ENCODE data around the gene NDUFS2. TPM values are rescaled to one million over a fixed set of nuclear protein-coding genes. Genes with fewer than 3 reads are reported as not detected.

The NDUFS2 gene
- polyA plus RNA-seq, 1 experiment: 150 TPM

DNA sequence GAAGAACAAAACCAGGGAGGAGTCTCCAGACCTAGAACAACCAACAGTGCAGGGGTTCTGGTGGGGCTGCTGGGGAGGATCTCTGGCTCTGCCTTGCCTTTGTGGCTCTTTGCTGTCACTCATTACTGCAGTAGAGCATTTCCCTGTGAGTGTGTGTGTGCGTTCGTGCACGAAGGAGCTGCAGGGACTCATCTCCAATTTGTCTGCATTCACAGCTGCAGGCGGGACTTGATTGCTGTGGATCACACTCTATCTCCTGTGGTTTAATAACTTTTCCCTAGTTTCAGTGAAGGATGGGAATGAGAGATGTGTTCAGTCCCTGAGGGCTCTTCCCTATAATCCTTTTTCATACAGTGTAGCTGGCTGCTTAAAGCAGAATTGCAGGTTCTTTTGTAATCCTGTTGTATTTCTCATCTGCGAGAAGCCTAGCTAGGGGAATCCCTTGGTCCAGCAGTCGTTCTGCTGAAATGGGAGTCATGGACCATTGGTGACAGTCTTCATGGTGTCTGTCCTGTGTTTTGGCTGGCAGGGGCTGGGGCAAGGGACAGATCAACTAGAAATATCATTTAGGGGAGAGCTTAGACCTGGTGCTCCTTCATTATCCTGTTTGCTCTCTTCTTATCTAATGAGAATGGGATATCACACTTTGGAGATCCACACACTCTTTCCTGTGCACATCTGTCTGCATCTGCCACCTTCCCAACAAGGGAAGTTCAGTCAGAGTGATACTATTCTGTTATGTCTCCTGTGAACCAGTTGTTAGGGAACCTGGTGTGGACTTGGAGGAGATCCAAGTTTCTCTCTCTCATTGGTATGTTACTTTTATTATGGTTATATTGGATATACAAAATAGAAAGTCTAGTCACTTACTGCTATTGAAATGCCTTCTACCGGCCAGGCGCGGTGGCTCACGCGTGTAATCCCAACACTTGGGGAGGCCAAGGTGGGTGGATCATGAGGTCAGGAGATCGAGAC lies 59.4 kb downstream of the NDUFS2 start:
- TF ChIP-seq, protein P1, sequence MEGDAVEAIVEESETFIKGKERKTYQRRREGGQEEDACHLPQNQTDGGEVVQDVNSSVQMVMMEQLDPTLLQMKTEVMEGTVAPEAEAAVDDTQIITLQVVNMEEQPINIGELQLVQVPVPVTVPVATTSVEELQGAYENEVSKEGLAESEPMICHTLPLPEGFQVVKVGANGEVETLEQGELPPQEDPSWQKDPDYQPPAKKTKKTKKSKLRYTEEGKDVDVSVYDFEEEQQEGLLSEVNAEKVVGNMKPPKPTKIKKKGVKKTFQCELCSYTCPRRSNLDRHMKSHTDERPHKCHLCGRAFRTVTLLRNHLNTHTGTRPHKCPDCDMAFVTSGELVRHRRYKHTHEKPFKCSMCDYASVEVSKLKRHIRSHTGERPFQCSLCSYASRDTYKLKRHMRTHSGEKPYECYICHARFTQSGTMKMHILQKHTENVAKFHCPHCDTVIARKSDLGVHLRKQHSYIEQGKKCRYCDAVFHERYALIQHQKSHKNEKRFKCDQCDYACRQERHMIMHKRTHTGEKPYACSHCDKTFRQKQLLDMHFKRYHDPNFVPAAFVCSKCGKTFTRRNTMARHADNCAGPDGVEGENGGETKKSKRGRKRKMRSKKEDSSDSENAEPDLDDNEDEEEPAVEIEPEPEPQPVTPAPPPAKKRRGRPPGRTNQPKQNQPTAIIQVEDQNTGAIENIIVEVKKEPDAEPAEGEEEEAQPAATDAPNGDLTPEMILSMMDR (IDR thresholded peaks at IDR 0.05; ENCODE audit: low read depth, low read length): no peak
- no peak overlapping the region for H3K27ac ChIP-seq (ENCODE audit: low read depth, low read length)
- no peak for DNase-seq (ENCODE audit: low read depth, low spot score)
- H3K4me3 ChIP-seq (ENCODE audit: low read depth, low read length): no peak overlapping the region
- CTCF ChIA-PET: interaction anchor here (1.0 to 1.3 kb wide), 2 partner anchors 29 to 34 kb away, joined by 3 to 9 read pairs; no protein-coding TSS in a partner anchor
- POLR2A ChIA-PET: no interaction called here
- peaks cover 18% of the 10 kb centered on the region for H3K9me3 ChIP-seq (ENCODE audit: control insufficient read depth, insufficient read depth, low read length)
- H3K27me3 ChIP-seq (ENCODE audit: control insufficient read depth, insufficient read depth, low read length): peaks cover 41% of the 10 kb centered on the region

Other genes starting within 250 kb of the NDUFS2 start
- not detected in 2 replicates for gene ITLN2, start 247.6 kb upstream of the NDUFS2 start, polyA plus RNA-seq (2011; rRNA removed)
- 1.7 and 2.0 TPM in 2 replicates for gene F11R, start 181.2 kb upstream of the NDUFS2 start, polyA plus RNA-seq (2011; rRNA removed)
- 0.33 TPM in 1 of 2 replicates, not detected in the other for gene TSTD1, start 163.4 kb upstream of the NDUFS2 start, polyA plus RNA-seq (2011; rRNA removed)
- gene USF1, start 156.4 kb upstream of the NDUFS2 start, polyA plus RNA-seq (2011; rRNA removed): 32.6 and 37.6 TPM in 2 replicates
- not detected in 2 replicates for gene ARHGAP30, start 132.5 kb upstream of the NDUFS2 start, polyA plus RNA-seq (2011; rRNA removed)
- gene NECTIN4, start 112.8 kb upstream of the NDUFS2 start, polyA plus RNA-seq (2011; rRNA removed): 0.02 and 0.16 TPM in 2 replicates
- 1.1 and 1.6 TPM in 2 replicates for gene KLHDC9, start 104.0 kb upstream of the NDUFS2 start, polyA plus RNA-seq (2011; rRNA removed)
- gene PFDN2, start 84.3 kb upstream of the NDUFS2 start, polyA plus RNA-seq (2011; rRNA removed): 84.2 and 101 TPM in 2 replicates
- 19.2 and 24.3 TPM in 2 replicates for gene NIT1, start 84.3 kb upstream of the NDUFS2 start, polyA plus RNA-seq (2011; rRNA removed)
- 34.9 and 38.0 TPM in 2 replicates for gene DEDD, start 69.7 kb upstream of the NDUFS2 start, polyA plus RNA-seq (2011; rRNA removed)
- 129 and 146 TPM in 2 replicates for gene UFC1, start 48.4 kb upstream of the NDUFS2 start, polyA plus RNA-seq (2011; rRNA removed)
- gene USP21, start 42.9 kb upstream of the NDUFS2 start, polyA plus RNA-seq (2011; rRNA removed): 15.4 and 16.2 TPM in 2 replicates
- 9.7 and 9.8 TPM in 2 replicates for gene PPOX, start 35.9 kb upstream of the NDUFS2 start, polyA plus RNA-seq (2011; rRNA removed)
- gene B4GALT3, start 24.9 kb upstream of the NDUFS2 start, polyA plus RNA-seq (2011; rRNA removed): 21.8 and 24.7 TPM in 2 replicates
- 0.52 and 0.72 TPM in 2 replicates for gene ADAMTS4, start 3.3 kb upstream of the NDUFS2 start, polyA plus RNA-seq (2011; rRNA removed)
- 0.37 and 0.66 TPM in 2 replicates for gene FCER1G, start 12.9 kb downstream of the NDUFS2 start, polyA plus RNA-seq (2011; rRNA removed)
- not detected in 2 replicates for gene APOA2, start 21.3 kb downstream of the NDUFS2 start, polyA plus RNA-seq (2011; rRNA removed)
- 9.3 and 9.9 TPM in 2 replicates for gene TOMM40L, start 23.7 kb downstream of the NDUFS2 start, polyA plus RNA-seq (2011; rRNA removed)
- gene NR1I3, start 35.8 kb downstream of the NDUFS2 start, polyA plus RNA-seq (2011; rRNA removed): not detected in 2 replicates
- not detected in 2 replicates for gene PCP4L1, start 56.4 kb downstream of the NDUFS2 start, polyA plus RNA-seq (2011; rRNA removed)
- gene MPZ, start 107.6 kb downstream of the NDUFS2 start, polyA plus RNA-seq (2011; rRNA removed): 0.71 and 0.89 TPM in 2 replicates
- gene SDHC, start 112.0 kb downstream of the NDUFS2 start, polyA plus RNA-seq (2011; rRNA removed): 311 and 335 TPM in 2 replicates
- not detected in 2 replicates for gene CFAP126, start 165.5 kb downstream of the NDUFS2 start, polyA plus RNA-seq (2011; rRNA removed)

Data from AG04450 (cell line).